ENCODE results near the gene OR2S2. TPM values are rescaled to one million over a fixed set of nuclear protein-coding genes. Genes with fewer than 3 reads are reported as not detected.
A peak's percentile ranks its signal among the peaks of the same experiment; 100 is the strongest.

The OR2S2 gene
- total RNA-seq, 1 experiment from 2014 or later: not detected

- intact Hi-C loops (cut with micrococcal nuclease; ENCODE audit: unreplicated experiment): no loop called here
- ChIA-PET POLR2A (no interaction called here), CTCF (no interaction called here)
- H3K27ac ChIP-seq (ENCODE audit: low read length): no peak overlapping the region
- no TSS peak for BruUV-seq (replicated peaks)
- H3K36me3 ChIP-seq (ENCODE audit: control insufficient read depth, insufficient read depth, low read length): no peaks in the 10 kb centered on the region
- peaks cover 81% of the 10 kb centered on the region for H3K27me3 ChIP-seq (ENCODE audit: control insufficient read depth, insufficient read depth, low read length)
- no peaks in the 10 kb centered on the region for H3K4me1 ChIP-seq (ENCODE audit: control insufficient read depth, insufficient read depth, low read length)
- ATAC-seq (no peak), DNase-seq (ENCODE audit: low read depth, low spot score) (no peak)
- H3K9me3 ChIP-seq (ENCODE audit: control insufficient read depth, insufficient read depth, low read depth, low read length): no peaks in the 10 kb centered on the region
- no peak overlapping the region for H3K4me3 ChIP-seq (ENCODE audit: low read depth in 2 of 2, low read length in 2 of 2)
- no peak for TF ChIP-seq TCF7L2 (IDR thresholded peaks at IDR 0.05; ENCODE audit: low read depth, low read length)
- in situ Hi-C loops (cut with HindIII; ENCODE audit: low pct_unique_long_range_greater_than_20kb, low sequenced_read_pairs): loop anchor here (10.0 kb wide), 1 partner anchor 73 kb away; no protein-coding TSS in a partner anchor
Observed at GRCh38 chr9:35981699-35982098, 23.7 kb upstream of the OR2S2 start.

DNA sequence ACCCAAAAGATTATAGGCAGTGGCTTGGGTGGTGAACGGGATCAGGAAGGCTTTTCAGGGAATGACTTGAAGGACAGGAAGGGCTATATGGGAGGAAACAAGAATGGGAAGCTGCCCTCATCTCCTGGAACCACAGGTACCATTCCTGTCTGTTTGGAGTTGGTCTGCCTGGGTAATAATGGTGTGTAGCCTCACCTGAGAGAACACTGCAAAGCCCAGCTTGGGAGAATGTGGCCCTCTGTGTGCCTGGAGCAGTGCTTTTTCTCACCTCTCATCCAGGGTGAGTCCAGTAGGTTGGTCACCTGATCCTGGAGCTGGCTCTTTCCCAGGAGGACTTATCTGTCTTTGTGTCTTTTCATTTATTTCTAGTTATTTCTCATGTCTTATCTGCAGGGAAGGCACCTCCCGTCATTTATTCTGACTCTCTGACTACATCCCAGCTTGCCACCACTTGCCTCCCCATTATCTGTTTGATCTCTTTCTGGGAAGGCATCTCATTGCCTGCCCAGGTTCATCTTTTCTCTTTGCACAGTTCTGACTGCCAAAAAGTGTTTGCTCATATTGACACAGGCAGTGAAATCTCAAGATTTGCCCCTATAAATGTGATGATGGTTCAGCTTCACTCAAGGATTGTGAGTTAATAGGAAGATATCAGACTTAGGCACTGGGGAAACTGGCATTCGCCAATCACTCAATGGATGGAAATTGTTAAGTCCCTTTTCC is 22.5 kb upstream of the OR2S2 start:
- ChIA-PET POLR2A (no interaction called here), CTCF (no interaction called here)
- H3K9me3 ChIP-seq (ENCODE audit: control insufficient read depth, insufficient read depth, low read depth, low read length): no peaks in the 10 kb centered on the region
- in situ Hi-C loops (cut with HindIII; ENCODE audit: low pct_unique_long_range_greater_than_20kb, low sequenced_read_pairs): loop anchor here (10.0 kb wide), 1 partner anchor 74 kb away; no protein-coding TSS in a partner anchor
- TF ChIP-seq POLR2AphosphoS5 (IDR thresholded peaks at IDR 0.05; ENCODE audit: low read depth, low read length) (no peak), CTCF (IDR thresholded peaks at IDR 0.05) (no peak), TCF7L2 (IDR thresholded peaks at IDR 0.05; ENCODE audit: low read depth, low read length) (no peak), REST (IDR thresholded peaks at IDR 0.05; ENCODE audit: insufficient read depth in 1 of 2, low read depth in 2 of 2, low read length in 1 of 2) (no peak), SIN3A (IDR thresholded peaks at IDR 0.05; ENCODE audit: borderline replicate concordance, insufficient read depth, low read depth, low read length) (no peak)
- intact Hi-C loops (cut with micrococcal nuclease; ENCODE audit: unreplicated experiment): no loop called here
- no peaks in the 10 kb centered on the region for H3K4me1 ChIP-seq (ENCODE audit: control insufficient read depth, insufficient read depth, low read length)
- DNase-seq (ENCODE audit: low read depth, low spot score) (no peak), ATAC-seq (0 out of 2 replicates have a peak, but pooled peaks have one; percentile 59)
- no peak overlapping the region for H3K27ac ChIP-seq (ENCODE audit: low read length)
- BruUV-seq (replicated peaks): no TSS peak
- no peak overlapping the region for H3K4me3 ChIP-seq (ENCODE audit: low read depth in 2 of 2, low read length in 2 of 2)
- H3K36me3 ChIP-seq (ENCODE audit: control insufficient read depth, insufficient read depth, low read length): no peaks in the 10 kb centered on the region
- H3K27me3 ChIP-seq (ENCODE audit: control insufficient read depth, insufficient read depth, low read length): peaks cover 81% of the 10 kb centered on the region

- TF ChIP-seq TCF7L2 (IDR thresholded peaks at IDR 0.05; ENCODE audit: low read depth, low read length) (no peak), REST (IDR thresholded peaks at IDR 0.05; ENCODE audit: insufficient read depth in 1 of 2, low read depth in 2 of 2, low read length in 1 of 2) (no peak), CTCF (IDR thresholded peaks at IDR 0.05) (no peak; the same call in 1 of the 2 replicates), POLR2AphosphoS5 (IDR thresholded peaks at IDR 0.05; ENCODE audit: low read depth, low read length) (no peak), SIN3A (IDR thresholded peaks at IDR 0.05; ENCODE audit: borderline replicate concordance, insufficient read depth, low read depth, low read length) (no peak)
- intact Hi-C loops (cut with micrococcal nuclease; ENCODE audit: unreplicated experiment): loop anchor here (1.0 kb wide), 1 partner anchor 9 kb away; no protein-coding TSS in a partner anchor
- H3K4me1 ChIP-seq (ENCODE audit: control insufficient read depth, insufficient read depth, low read length): no peaks in the 10 kb centered on the region
- in situ Hi-C loops (cut with HindIII; ENCODE audit: low pct_unique_long_range_greater_than_20kb, low sequenced_read_pairs): no loop called here
- BruUV-seq (replicated peaks): no TSS peak
- H3K27ac ChIP-seq (ENCODE audit: low read length): no peak overlapping the region
- ATAC-seq (no peak), DNase-seq (ENCODE audit: low read depth, low spot score) (no peak)
- no peaks in the 10 kb centered on the region for H3K36me3 ChIP-seq (ENCODE audit: control insufficient read depth, insufficient read depth, low read length)
- H3K9me3 ChIP-seq (ENCODE audit: control insufficient read depth, insufficient read depth, low read depth, low read length): no peaks in the 10 kb centered on the region
- H3K4me3 ChIP-seq (ENCODE audit: low read depth in 2 of 2, low read length in 2 of 2): no peak overlapping the region
- peaks cover 64% of the 10 kb centered on the region for H3K27me3 ChIP-seq (ENCODE audit: control insufficient read depth, insufficient read depth, low read length)
- ChIA-PET POLR2A (no interaction called here), CTCF (interaction anchor here (0.6 kb wide), 1 partner anchor 30 kb away, joined by 3 read pairs; no protein-coding TSS in a partner anchor)
Observed at GRCh38 chr9:35978792-35979191, 20.8 kb upstream of the OR2S2 start.
